HEK293 (cell line): Measurements from ENCODE around the gene SUMO1.

Experiments used
- HOXA7 ChIP-seq: sonication (generic); formaldehyde crosslinking; IDR thresholded peaks from 2 replicates; pipeline ENCODE4 v1.8.1; 2022; ENCODE audit warnings: missing genetic modification reagents, borderline replicate concordance
- ZBTB1 ChIP-seq: fragments of 450-650 bp; formaldehyde crosslinking; IDR thresholded peaks from 2 replicates; pipeline ENCODE4 v1.5.1; 2016; ENCODE audit warnings: missing biosample characterization, missing genetic modification characterization
- ZEB2 ChIP-seq: fragments of 450-650 bp; formaldehyde crosslinking; IDR thresholded peaks from 2 replicates; pipeline ENCODE4 v1.5.1; 2016; ENCODE audit warnings: missing biosample characterization, missing genetic modification characterization
- ZNF138 ChIP-seq: fragments of 450-650 bp; formaldehyde crosslinking; IDR thresholded peaks from 2 replicates; pipeline ENCODE4 v1.5.1; 2016; ENCODE audit warnings: missing biosample characterization, missing genetic modification characterization, borderline replicate concordance
- ZNF239 ChIP-seq: fragments of 450-650 bp; formaldehyde crosslinking; IDR thresholded peaks from 2 replicates; pipeline ENCODE4 v1.5.1; 2016; ENCODE audit warnings: missing biosample characterization, missing genetic modification characterization
- ZNF544 ChIP-seq: fragments of 450-650 bp; formaldehyde crosslinking; IDR thresholded peaks from 2 replicates; pipeline ENCODE4 v1.5.0; 2017; ENCODE audit warnings: missing biosample characterization, missing genetic modification characterization
- ZNF571 ChIP-seq: fragments of 450-650 bp; formaldehyde crosslinking; IDR thresholded peaks from 2 replicates; pipeline ENCODE4 v1.5.0; 2017; ENCODE audit warnings: missing biosample characterization, missing genetic modification characterization
- ZNF830 ChIP-seq: fragments of 450-650 bp; IDR thresholded peaks from 2 replicates; pipeline ENCODE4 v1.5.0; 2018; ENCODE audit warnings: missing biosample characterization, missing genetic modification characterization, low read depth, mild to moderate bottlenecking, moderate library complexity
- TF ChIP-seq, protein P1 (sequence below): fragments of 450-650 bp; formaldehyde crosslinking; IDR thresholded peaks from 2 replicates; pipeline ENCODE4 v1.5.1; 2016; ENCODE audit warnings: missing biosample characterization, missing genetic modification characterization
- TF ChIP-seq, protein P2 (sequence below): fragments of 450-650 bp; formaldehyde crosslinking; IDR thresholded peaks from 2 replicates; pipeline ENCODE4 v1.5.1; 2016; ENCODE audit warnings: missing biosample characterization, missing genetic modification characterization
- TF ChIP-seq, protein P3 (sequence below): fragments of 450-650 bp; formaldehyde crosslinking; IDR thresholded peaks from 2 replicates; pipeline ENCODE4 v1.5.1; 2017; ENCODE audit warnings: missing biosample characterization, missing genetic modification characterization
- TF ChIP-seq, protein P4 (sequence below): fragments of 450-650 bp; IDR thresholded peaks from 2 replicates; pipeline ENCODE4 v1.5.1; 2018; ENCODE audit warnings: missing biosample characterization, mild to moderate bottlenecking, missing genetic modification characterization

DNA sequence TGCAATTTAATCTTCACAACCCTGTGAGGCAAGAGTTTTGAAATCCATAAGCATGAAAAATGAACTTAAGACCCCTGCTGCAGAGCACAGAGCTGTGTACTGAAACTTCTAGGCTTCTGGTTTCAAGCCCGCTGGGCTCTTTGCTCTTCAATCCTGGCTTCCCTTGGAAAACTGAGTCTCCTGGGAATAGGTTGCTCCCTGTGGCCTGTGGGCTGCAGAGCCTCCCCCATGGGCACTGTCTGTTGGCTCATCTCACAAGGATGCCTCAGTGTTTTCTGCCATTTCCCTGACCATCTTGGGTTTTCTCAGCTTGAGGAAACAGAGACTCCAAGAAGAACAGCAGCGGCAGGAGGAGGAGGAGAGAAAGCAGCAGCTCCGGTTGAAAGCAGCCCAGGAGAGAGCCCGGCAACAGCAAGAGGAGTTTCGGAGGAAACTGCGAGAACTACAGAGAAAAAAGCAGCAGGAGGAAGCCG is 44.5 kb downstream of the SUMO1 start:
- TF ChIP-seq, protein P1, sequence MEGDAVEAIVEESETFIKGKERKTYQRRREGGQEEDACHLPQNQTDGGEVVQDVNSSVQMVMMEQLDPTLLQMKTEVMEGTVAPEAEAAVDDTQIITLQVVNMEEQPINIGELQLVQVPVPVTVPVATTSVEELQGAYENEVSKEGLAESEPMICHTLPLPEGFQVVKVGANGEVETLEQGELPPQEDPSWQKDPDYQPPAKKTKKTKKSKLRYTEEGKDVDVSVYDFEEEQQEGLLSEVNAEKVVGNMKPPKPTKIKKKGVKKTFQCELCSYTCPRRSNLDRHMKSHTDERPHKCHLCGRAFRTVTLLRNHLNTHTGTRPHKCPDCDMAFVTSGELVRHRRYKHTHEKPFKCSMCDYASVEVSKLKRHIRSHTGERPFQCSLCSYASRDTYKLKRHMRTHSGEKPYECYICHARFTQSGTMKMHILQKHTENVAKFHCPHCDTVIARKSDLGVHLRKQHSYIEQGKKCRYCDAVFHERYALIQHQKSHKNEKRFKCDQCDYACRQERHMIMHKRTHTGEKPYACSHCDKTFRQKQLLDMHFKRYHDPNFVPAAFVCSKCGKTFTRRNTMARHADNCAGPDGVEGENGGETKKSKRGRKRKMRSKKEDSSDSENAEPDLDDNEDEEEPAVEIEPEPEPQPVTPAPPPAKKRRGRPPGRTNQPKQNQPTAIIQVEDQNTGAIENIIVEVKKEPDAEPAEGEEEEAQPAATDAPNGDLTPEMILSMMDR: no peak
- TF ChIP-seq ZNF138 (tag by site-specific recombination) (no peak), ZNF571 (tag by site-specific recombination) (no peak), ZNF544 (tag by site-specific recombination) (no peak), ZEB2 (tag by site-specific recombination) (no peak), ZBTB1 (tag by site-specific recombination) (no peak), HOXA7 (CRISPR knock-in tag) (no peak), ZNF830 (tag by site-specific recombination) (no peak), ZNF239 (tag by site-specific recombination) (no peak)
- TF ChIP-seq, protein P2, sequence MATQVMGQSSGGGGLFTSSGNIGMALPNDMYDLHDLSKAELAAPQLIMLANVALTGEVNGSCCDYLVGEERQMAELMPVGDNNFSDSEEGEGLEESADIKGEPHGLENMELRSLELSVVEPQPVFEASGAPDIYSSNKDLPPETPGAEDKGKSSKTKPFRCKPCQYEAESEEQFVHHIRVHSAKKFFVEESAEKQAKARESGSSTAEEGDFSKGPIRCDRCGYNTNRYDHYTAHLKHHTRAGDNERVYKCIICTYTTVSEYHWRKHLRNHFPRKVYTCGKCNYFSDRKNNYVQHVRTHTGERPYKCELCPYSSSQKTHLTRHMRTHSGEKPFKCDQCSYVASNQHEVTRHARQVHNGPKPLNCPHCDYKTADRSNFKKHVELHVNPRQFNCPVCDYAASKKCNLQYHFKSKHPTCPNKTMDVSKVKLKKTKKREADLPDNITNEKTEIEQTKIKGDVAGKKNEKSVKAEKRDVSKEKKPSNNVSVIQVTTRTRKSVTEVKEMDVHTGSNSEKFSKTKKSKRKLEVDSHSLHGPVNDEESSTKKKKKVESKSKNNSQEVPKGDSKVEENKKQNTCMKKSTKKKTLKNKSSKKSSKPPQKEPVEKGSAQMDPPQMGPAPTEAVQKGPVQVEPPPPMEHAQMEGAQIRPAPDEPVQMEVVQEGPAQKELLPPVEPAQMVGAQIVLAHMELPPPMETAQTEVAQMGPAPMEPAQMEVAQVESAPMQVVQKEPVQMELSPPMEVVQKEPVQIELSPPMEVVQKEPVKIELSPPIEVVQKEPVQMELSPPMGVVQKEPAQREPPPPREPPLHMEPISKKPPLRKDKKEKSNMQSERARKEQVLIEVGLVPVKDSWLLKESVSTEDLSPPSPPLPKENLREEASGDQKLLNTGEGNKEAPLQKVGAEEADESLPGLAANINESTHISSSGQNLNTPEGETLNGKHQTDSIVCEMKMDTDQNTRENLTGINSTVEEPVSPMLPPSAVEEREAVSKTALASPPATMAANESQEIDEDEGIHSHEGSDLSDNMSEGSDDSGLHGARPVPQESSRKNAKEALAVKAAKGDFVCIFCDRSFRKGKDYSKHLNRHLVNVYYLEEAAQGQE: no peak
- TF ChIP-seq, protein P3, sequence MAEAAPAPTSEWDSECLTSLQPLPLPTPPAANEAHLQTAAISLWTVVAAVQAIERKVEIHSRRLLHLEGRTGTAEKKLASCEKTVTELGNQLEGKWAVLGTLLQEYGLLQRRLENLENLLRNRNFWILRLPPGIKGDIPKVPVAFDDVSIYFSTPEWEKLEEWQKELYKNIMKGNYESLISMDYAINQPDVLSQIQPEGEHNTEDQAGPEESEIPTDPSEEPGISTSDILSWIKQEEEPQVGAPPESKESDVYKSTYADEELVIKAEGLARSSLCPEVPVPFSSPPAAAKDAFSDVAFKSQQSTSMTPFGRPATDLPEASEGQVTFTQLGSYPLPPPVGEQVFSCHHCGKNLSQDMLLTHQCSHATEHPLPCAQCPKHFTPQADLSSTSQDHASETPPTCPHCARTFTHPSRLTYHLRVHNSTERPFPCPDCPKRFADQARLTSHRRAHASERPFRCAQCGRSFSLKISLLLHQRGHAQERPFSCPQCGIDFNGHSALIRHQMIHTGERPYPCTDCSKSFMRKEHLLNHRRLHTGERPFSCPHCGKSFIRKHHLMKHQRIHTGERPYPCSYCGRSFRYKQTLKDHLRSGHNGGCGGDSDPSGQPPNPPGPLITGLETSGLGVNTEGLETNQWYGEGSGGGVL: no peak
- TF ChIP-seq, protein P4, sequence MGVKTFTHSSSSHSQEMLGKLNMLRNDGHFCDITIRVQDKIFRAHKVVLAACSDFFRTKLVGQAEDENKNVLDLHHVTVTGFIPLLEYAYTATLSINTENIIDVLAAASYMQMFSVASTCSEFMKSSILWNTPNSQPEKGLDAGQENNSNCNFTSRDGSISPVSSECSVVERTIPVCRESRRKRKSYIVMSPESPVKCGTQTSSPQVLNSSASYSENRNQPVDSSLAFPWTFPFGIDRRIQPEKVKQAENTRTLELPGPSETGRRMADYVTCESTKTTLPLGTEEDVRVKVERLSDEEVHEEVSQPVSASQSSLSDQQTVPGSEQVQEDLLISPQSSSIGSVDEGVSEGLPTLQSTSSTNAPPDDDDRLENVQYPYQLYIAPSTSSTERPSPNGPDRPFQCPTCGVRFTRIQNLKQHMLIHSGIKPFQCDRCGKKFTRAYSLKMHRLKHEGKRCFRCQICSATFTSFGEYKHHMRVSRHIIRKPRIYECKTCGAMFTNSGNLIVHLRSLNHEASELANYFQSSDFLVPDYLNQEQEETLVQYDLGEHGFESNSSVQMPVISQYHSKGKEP (tag by site-specific recombination): no peak
